Hematopoietic multipotent progenitor cell treated with erythropoietin and hydrocortisone succinate and interleukin-3 and kit ligand, for 4 days (in vitro differentiated cells): ENCODE measurements around the gene ATAD3C.
"Not testable (repeated sequence)": the region's sequence is repeated elsewhere in the genome, so short reads cannot be mapped to it uniquely, and the experiment has no call there.

Experiments used
- DNase-seq: peaks from one replicate; pipeline ENCODE4 v3.0.0-alpha.2; 2015

ATAD3C gene

GRCh38 chr1:1479547-1480487, 30.3 kb downstream of the ATAD3C start:
- no peak for DNase-seq

GRCh38 chr1:1480488-1480867, 31.0 kb downstream of the ATAD3C start:
- DNase-seq = not testable (repeated sequence)

DNA sequence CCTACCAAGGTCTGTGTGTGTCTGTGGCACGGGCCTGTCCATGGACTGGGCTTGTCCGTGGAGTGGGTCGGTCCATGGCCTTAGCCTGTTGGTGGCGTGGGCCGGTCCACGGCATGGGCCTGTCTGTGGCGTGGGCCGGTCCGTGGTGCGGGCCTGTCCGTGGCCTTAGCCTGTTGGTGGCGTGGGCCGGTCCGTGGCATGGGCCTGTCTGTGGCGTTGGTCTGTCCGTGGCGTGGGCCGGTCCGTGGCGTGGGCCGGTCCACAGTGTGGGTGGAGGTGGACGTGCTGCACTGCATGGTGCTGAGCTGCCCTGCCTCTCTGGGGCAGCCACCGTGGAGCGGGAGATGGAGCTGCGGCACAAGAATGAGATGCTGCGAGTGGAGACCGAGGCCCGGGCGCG, 32.3 kb downstream of the ATAD3C start:
- not testable (repeated sequence) for DNase-seq

DNA sequence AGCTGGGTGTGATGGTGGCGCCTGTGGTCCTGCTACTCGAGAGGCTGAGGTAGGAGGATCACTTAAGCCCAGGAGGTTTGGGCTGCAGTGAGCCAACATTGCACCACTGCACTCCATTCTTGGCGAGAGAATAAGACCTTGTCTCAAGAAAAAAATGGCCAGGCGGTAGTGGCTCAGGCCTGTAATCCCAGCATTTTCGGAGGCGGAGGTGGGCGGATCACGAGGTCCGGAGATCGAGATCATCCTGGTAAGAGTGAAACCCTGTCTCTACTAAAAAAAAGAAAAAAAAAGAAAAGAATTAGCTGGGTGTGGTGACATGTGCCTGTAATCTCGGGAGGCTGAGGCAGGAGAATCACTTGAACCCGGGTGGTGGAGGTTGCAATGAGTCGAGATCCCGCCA, 33.4 kb downstream of the ATAD3C start:
- DNase-seq = no peak

GRCh38 chr1:1483714-1484113, 34.2 kb downstream of the ATAD3C start:
- DNase-seq = no peak

DNA sequence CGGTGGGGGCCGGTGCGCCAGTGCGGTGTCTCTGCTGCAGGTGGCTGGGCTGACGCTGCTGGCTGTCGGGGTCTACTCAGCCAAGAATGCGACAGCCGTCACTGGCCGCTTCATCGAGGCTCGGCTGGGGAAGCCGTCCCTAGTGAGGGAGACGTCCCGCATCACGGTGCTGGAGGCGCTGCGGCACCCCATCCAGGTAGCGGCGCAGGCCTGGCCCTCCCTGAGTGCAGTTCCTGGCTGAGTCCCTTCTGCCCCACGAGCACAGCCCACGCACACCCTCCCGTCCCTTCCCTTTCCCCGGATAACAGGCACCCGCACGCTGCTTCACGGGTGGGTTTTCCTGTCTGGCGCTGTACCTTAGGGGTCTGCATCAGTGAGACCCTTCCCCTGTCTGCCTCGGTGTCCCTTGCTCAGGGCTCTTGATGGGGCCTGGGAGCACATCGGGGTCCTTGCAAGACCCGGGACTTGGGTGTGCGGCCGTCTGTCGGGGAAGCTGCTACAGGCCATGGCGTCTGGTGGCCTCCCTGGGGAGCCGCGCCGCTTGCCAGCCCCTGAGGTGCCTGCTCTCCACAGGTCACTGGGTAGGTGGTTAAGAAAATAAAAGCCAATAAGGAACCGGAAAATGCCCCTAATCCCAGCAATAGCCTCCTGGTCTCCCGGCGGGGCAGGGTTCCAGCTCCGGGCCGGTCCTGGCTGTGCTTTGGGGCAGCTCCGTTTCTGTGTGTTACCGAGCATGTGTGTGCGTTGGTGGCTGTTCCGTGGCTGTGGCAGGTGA, 35.7 kb downstream of the ATAD3C start:
- not testable (repeated sequence) for DNase-seq

- not testable (repeated sequence) for DNase-seq
These were observed 36.3 kb downstream of the ATAD3C start for GRCh38 chr1:1485755-1486317.

DNA sequence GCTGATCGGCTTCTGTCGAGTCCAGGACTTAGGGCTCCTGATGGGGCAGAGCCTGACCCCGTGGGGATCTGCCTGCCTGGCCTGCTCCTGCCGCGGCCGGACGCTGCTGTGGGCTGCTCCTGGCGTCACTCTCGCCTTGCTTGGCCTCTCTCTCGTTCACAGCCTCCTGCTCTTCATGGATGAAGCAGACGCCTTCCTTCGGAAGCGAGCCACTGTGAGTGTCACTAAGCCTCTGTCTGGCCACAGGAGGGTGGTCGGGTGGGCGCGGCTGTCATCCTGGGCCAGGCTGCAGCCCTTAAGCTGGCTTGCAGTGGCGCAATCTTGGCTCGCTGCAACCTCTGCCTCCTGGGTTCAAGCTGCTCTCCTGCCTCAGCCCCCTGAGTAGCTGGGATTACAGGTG, 38.2 kb downstream of the ATAD3C start:
- no peak for DNase-seq

DNA sequence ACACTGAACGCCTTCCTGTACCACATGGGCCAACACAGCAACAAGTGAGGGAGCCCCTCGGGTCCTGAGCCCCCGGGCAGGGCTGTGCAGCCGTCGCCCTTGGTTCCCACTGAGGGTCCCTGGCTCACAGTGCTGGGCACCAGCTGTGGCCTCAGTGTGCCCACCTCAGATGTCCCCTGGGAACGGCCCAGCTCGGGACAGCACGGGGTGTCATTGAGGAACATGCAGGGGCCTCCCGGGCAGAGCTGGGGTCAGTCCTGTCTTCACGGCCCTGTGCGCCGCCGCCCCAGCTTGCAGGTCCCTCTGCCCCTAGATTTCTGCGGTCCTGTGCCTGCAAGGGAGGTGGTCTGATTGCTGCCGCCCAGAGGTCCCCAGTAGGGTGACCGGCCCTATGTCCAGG, 39.7 kb downstream of the ATAD3C start:
- no peak for DNase-seq

DNA sequence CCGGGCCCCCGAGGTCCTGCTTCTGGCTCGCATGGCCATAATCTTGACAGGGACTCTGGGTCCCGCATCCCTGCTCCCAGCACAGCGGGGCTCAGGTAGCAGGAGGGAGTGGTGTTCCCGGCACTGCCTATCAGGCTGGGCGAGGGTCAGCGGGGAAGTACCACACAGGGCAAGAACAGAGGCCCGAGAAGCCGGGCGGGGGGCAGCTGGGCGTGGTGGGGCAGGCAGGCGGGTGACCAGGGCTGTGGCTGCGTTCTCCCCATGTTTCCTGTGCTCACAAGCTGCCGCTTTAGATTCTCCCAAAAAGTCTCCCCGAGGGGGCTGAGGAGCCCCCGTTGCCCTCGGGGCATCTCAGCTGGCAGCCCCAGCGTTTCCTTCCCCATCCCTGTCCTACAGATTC, 40.4 kb downstream of the ATAD3C start:
- no peak for DNase-seq

- DNase-seq = no peak
These were observed 41.2 kb downstream of the ATAD3C start for GRCh38 chr1:1490633-1491230.

DNA sequence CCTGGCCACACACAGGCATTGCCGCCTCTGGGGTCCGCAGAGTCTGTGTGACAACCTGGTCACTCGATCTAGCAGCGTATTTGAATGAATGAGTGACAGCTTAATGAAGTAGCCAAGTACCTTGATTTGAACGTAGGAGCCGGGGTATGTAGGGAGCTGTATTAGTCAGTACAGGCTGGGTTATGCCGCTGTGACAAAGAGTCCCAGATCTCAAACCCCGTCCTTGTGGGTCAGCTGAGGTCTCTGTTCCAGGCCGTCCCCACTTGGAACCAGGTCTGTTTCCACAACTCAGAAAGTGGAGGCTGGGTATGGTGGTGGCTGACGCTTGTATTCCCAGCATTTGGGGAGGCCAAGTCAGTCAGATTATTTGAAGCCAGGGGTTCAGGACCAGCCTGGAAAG, 42.1 kb downstream of the ATAD3C start:
- no peak for DNase-seq

DNA sequence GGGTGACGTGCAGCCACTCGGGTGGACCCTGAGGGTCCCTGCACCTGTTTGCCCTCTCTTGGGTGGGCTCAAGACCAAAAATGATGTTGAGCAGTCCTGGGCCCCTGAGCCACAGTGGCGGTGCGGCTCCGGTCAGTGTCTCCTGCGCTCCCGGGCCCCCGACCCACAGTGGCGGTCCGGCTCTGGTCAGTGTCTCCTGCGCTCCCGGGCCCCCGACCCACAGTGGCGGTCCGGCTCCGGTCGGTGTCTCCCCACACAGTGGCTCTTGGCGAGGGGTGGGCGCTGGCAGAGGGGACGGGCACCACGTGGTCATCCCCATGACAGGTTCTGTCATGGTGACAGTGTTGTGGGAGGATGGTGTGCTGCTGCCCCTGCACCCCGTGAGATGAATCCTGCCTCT, 44.8 kb downstream of the ATAD3C start:
- DNase-seq = not testable (repeated sequence)

DNA sequence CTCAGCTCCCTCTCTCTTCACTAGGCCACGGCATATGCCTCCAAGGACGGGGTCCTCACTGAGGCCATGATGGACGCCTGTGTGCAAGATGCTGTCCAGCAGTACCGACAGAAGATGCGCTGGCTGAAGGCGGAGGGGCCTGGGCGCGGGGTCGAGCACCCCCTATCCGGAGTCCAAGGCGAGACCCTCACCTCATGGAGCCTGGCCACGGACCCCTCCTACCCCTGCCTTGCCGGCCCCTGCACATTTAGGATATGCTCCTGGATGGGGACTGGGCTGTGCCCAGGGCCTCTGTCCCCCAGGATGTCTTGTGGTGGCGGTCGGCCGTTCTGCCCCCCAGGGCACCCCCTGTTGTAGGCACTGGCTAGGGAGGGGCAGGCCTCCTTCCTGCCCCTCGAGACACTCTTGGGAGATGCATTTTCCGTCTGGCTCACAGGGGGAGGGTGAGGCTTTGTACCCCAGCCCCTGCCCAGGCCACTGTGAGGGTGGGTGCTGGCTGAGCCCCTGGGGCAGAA, 46.0 kb downstream of the ATAD3C start:
- not testable (repeated sequence) for DNase-seq

GRCh38 chr1:1504777-1505365, 55.4 kb downstream of the ATAD3C start:
- DNase-seq = peak; percentile 90

GRCh38 chr1:1505366-1505798, 55.9 kb downstream of the ATAD3C start:
- peak; percentile 70 for DNase-seq

DNA sequence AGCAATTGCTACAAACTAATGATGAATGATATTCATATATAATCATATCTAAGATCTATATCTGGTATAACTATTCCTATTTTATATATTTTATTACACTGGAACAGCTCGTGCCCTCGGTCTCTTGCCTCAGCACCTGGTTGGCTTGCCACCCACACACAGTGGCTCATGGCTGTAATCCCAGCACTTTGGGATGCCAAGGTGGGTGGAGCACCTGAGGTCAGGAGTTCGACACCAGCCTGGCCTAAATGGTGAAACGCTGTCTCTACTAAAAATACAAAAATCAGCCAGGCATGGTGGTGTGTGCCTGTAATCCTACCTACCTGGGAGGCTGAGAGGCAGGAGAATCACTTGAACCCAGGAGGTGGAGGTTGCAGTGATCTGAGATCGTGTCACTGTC, 56.3 kb downstream of the ATAD3C start:
- DNase-seq = not testable (repeated sequence)

DNA sequence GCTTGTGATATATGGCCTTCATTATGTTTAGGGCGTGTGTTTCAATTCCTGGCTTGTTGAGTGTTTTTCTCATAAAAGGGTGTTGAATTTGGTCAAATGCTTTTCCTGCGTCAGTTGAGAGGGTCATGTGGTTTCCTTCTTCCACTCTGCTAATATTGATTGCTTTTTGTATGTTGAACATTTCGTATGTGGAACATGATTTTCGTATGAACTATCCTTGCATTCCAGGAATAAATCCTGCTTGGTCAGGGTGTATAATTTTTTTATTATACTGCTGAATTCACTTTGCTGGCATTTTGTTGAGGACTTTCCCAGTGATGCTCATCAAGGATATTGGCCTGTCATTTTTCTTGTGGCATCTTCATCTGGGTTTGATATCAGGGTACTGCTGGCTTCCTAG, 57.8 kb downstream of the ATAD3C start:
- no peak for DNase-seq

GRCh38 chr1:1508775-1509464, 59.4 kb downstream of the ATAD3C start:
- not testable (repeated sequence) for DNase-seq

DNA sequence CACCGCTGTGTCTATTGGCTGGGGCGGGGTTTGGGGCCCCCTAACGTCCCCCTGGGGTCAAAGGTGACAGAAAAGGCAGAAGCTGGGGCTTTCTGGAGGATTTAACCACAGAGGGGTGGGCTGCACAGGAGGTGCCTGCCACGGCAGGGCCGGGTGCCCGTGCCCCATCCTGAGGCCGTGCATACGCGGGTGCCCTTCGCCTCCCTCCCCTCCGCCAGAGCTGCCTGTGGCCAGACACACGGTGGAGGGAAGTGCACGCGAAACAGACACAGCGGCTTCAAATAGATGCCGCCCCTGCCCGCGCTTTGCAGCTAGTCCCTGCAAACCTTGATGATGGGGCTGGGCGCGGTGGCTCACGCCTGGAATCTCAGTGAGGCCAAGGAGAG, 60.0 kb downstream of the ATAD3C start:
- not testable (repeated sequence) for DNase-seq

- peak; percentile 79 for DNase-seq
These were observed 61.5 kb downstream of the ATAD3C start for GRCh38 chr1:1510912-1511532.
